ENCODE results near the gene MCOLN2.

DNA sequence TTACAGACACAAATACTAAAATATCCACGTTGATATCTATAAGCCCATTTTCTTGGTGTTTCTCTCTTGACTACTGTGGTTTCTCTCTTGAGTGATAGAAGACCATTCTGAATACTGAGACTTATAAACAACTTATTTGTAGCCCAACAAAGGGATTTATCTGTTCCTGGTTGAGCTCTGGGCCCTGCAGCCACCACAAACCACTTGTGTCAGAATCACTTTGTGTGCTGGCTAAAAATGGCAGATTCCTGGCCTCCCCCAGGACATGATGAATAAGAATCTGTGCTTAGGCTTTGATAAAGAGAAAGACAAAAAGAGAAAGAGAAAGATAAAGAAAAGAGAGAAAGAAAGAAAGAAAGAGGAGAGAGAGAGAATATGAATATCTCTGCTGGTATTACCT lies 18.9 kb upstream of the MCOLN2 start:
- TF ChIP-seq, protein P1, sequence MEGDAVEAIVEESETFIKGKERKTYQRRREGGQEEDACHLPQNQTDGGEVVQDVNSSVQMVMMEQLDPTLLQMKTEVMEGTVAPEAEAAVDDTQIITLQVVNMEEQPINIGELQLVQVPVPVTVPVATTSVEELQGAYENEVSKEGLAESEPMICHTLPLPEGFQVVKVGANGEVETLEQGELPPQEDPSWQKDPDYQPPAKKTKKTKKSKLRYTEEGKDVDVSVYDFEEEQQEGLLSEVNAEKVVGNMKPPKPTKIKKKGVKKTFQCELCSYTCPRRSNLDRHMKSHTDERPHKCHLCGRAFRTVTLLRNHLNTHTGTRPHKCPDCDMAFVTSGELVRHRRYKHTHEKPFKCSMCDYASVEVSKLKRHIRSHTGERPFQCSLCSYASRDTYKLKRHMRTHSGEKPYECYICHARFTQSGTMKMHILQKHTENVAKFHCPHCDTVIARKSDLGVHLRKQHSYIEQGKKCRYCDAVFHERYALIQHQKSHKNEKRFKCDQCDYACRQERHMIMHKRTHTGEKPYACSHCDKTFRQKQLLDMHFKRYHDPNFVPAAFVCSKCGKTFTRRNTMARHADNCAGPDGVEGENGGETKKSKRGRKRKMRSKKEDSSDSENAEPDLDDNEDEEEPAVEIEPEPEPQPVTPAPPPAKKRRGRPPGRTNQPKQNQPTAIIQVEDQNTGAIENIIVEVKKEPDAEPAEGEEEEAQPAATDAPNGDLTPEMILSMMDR (conservative IDR thresholded peaks at IDR 0.05 in 1 of 2, IDR thresholded peaks at IDR 0.05 in 1 of 2; ENCODE audit: extremely low read depth in 1 of 2, insufficient read depth in 1 of 2, low read depth in 1 of 2, low read length in 2 of 2), result no peak
- TF ChIP-seq EZH2 (IDR thresholded peaks at IDR 0.05; ENCODE audit: borderline replicate concordance, low read length), result no peak
